ENCODE results near the gene UBXN11.
"Not testable (repeated sequence)": the region's sequence is repeated elsewhere in the genome, so short reads cannot be mapped to it uniquely, and the experiment has no call there.

Gene UBXN11

DNA sequence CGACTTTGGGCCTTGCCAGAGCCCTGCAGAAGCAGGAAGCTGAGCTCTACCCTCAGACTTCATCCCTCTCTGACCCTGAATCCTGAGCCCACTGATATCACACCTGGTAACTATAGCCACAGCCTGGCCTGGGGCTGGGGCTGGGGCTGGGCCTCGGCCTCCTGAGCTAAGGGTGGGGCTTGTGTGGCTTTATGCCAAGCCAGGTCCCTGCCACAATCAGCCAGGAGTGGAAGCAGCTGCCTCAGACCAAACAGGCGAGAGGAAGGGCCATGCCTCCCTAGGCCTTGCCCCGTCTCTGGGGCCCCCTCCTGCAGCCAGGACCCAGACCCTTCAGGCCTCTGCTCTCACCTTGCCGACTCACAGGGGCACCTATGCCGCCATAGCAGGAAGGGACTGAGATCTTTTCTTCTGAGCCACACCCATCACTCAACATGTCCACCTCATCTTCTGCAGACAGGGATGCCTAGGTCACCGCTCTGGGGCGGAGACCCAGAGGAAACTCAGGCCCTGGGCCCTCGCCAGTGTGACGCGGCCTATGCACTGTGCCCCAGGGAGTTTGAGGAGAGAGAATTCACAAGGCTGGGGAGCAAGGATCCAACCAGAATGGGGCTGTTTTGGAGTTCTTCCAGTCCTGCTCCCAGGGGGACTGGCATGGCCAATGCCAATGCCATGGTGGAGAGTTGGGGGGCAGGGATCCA is 5.7 kb downstream of the UBXN11 start:
- no peak for DNase-seq

- DNase-seq, result no peak
These were observed 8.7 kb downstream of the UBXN11 start for GRCh38 chr1:26297791-26298124.

DNA sequence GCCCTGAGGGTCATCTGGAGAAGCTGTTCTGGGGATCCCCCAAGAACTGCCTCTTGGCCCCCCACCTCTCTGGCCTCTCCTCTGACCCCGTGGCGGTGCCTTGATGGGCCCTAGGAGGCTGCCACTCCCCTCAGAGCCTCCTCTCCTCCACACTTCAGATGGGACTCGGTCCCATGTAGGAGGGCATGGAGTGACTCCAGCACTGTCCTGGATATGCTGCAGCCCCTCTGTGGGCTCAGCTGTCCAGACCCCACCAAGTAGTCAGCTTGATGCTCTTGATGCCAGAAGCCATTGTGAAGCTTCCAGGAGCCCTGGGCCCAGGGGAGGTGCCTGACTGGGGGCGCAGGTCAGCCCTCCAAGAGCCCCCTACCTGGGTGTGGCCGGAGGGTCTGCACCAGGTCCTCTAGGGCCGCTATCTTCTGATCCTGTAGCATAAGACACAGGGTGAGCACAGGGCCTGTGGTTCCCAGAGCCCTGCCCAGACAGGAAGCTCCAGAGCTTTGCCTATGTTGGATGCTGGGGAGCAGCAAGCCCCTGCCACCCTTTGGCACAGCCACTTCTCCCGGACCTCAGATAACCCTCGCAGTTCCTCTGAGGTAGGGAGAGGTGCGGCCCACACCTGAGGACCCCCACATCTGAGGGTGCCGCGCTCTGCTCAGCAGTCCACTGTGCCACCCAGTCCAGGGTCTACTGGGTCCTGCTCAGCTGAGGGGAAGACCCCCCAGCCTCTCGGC is 9.2 kb downstream of the UBXN11 start:
- DNase-seq, result no peak

DNA sequence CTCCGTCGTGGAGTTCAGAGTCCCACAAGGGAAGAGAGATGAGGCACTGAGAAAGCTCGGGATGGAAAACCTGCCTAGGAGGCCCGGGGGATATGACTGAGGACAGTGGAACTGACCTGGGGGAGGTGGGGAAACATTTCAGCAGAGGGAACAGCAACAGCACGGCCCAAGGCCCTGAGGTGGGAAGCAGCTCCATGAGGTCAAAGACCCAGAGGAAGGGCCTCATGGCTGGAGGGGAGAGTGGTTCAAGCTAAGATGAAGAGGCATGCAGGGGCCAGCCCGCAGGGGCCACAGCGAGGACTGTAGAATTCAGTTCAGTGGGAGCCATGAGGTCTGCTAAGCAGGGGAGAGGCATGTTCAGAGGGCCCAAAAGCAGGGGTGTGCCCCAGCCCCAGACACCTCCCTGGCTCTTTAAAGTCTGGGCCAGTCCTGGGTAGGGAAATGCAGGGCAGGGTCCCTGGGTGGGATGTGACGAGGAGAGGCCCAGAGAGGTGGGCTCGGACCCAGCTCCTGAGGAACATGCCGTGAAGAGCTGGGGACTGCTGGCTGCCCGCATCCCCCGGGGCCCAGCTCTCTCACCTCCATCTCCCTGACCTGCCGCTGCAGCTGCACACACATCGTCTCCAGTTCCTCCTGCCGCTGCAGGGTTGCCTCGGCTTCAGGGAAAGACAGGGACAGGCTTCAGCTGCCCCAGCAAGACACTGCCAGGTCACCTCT is 9.9 kb downstream of the UBXN11 start:
- no peak for DNase-seq

- no peak for DNase-seq
These were observed 11.0 kb downstream of the UBXN11 start for GRCh38 chr1:26295194-26296138.

DNA sequence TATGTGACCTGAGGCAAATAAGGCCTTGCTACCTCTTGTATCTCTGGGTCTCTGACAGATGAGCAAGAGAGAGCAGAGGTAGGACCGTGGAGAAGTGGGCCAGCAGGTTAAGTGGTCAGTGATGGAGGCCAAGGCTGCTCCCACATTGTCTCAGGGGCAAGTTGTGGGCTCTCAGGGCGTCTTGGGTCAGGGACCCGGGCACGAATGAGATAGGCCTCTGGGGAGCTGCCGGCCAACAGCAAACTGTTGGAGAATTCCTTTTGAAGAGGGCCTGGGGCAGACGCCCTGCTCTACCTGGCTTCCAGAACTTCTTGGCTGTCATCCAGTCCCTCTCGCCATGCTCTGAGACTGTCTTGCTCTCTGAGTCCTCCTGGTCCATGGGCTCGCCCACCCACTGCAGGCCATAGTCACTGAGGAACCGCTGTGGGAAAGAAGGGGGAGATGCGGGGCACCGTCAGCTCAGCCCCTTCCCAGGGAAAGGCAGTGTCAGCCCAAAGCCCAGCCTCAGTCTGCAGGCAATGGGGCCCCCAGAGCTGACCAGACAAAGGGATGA is 12.4 kb downstream of the UBXN11 start:
- no peak for DNase-seq

DNA sequence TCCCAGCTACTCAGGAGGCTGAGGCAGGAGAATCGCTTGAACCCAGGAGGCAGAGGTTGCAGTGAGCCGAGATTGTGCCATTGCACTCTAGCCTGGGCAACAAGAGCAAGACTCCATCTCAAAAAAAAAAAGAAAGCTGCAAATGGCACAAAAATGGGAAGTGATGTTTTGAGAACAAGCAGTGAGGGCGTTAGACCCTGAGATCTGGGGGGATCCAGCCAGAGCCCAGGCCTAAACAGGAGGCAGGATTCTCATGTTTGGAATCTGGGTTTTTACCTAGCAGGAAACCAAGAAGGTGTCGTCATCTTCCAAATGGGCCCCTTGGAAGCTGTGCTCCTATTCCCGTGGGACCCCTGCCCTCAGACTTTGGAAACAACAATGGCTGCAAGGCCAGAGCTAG is 13.7 kb downstream of the UBXN11 start:
- DNase-seq, result not testable (repeated sequence)

- DNase-seq, result no peak
These were observed 14.5 kb downstream of the UBXN11 start for GRCh38 chr1:26291939-26292338.

DNA sequence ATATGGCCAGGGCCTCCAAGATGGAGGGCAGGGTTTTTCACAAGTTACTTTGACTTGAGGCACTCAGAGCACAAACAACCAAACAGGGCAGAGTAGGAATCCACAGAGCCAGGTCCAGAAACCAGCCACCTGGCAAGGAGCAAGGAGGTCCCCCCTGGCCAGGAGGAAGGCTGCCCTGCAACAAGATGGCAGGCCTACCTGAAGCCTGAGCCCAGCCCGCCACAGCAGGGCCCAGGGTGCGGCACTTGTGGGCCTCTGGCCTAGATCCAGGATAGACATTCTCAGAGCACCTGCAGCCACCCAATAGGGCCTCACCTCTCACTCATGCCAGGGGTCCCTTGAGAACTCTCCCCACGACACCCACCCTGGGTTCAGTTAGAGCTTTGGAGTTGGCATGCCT is 15.0 kb downstream of the UBXN11 start:
- DNase-seq, result no peak

DNA sequence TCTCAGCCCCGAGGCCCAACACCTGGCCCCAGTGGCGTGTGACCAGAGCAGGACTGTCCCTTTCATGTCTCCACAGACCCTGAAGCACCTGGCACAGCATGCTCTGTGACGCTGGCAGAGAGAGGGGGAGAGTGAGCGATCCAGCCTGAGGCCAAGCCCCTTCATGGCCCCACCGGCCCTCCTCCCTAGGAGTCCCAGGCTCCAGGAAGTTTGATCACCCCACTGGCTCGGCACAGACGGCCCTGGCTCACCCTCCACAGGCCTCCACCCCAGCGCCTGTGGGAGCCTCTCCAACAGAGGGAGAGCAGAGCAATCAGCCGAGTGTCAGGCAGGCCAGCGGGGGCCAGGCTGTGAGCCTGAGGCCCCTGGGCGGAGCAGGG is 15.6 kb downstream of the UBXN11 start:
- no peak for DNase-seq

DNA sequence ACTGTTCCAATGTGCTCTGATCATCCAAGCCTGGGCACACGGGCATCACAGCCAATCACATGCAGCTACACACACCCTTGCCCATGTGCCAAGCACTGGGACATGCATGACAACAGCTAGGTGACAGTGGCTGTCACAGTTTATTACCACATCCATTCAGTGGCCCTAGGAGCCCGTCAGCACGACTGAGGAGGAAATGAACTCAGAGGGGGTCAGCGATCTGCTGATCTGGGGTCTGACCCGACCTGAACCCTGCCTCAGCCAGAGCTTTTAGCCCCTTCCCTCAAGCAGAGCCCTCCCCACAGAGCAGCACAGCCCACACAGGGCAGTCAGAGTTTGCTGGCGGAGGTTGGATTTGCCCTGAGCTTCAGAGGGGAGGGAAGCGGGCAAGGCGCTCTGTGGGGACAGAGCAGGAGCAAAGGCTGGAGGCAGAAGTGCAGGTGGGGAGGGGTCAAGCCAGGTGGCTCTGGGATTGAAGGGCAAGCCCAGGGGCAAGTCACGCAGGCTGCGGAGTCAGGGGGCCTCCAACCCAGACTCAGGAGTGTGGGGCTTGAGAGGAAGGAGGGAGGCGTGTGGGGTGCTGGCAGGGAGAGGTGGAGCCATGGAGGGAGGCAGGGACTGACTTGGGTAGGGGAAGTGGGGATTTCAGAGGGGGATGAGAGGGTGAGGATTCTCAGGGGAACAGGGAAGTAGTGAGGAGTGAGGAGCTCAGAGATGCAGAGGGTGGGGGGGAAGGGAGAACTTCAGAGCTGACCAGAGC is 16.1 kb downstream of the UBXN11 start:
- no peak for DNase-seq

GRCh38 chr1:26289158-26290059 is 17.0 kb downstream of the UBXN11 start:
- DNase-seq, result no peak

DNA sequence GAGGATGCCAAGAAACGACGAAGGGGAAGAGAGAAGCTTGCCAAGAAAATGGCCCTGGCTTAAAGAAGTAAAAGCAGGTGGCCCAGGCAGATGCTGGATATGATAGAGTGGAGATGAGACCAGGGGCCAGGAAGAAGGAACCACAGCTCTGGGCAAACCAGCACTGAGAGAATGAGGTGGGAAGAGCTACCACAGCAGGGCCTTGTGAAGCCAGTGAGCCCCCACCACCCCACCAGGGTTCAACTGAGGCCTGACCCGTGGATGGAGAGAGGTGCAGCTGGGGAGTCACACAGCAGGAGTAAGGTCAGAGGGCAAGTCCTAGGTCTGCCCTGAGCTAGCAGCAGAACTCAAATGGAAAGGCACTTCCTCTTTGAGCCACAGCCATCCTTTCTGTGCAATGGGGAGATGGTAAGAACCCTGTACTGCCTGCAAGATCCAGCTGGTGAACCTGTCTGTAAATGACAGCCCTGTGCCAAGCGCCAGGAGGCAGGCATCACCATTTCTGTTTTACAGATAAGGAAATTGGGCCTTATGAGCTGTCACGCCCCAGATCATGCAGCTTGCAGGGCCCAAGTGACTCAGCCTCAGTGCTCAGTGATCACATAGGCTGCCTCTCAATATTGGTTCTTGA is 18.0 kb downstream of the UBXN11 start:
- no peak for DNase-seq

DNA sequence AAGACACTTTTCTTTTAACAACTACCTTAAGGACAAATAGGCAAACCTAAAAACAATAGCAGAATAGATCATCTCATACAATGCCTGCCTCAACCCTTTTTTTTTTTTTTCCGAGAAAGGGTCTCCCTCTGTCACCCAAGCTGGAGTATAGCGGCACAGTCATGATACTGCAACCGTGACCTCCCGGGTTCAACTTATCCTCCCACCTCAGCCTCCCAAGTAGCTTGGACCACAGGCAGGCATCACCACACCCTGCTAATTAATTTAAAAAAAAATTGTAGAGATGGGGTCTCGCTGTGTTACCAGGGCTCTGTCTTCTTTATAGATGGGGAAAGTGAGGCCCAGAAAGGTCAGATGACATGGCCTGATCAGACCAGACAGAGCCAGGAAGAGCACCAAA is 18.6 kb downstream of the UBXN11 start:
- DNase-seq, result no peak

- no peak for DNase-seq
These were observed 19.3 kb downstream of the UBXN11 start for GRCh38 chr1:26287033-26287711.

GRCh38 chr1:26286064-26286416 is 20.4 kb downstream of the UBXN11 start:
- no peak for DNase-seq

DNA sequence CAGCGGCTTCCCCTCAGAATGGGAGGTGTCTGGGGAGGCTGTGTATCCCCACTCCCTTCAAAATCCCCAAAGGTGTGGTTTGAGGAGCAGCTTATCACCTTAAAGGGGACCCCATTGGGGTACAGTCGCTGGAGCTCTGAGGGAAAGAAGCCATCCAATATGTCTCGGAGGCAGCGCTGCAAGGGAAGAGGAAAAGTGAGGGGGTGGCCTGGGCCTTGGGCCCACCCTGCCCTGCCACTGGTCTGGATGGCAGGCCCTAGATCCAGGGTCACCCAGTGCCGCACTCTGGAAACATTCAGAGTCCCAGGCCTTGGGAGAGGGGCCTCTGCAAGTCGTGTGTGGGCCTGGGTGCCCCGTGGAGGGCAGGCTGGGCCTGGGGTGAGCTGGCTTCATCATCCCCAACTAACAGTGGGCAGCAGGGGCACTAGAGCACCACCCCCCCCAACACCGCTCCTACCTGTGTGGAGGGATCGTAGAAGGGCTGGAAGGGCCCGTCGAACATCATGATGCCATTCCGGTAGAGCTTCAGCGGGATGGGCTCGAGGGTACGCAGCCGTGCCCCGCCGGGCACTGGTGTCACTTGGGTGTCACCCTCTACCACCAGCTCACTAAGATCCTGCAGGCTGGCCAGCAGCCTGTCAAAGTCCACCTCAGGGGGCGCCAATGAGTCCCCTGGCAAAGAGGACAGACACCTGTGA is 20.9 kb downstream of the UBXN11 start:
- peak; percentile 73 for DNase-seq

- DNase-seq, result peak; percentile 82
These were observed 21.7 kb downstream of the UBXN11 start for GRCh38 chr1:26284597-26285347.

Measured in 8988T (cell line).